ENCODE results near the gene SEMA4B. TPM values are rescaled to one million over a fixed set of nuclear protein-coding genes. Genes with fewer than 3 reads are reported as not detected.

The SEMA4B gene
- total RNA-seq, 1 donor from 2014 or later: 41.9 TPM

GRCh38 chr15:90261811-90262210 is 60.7 kb downstream of the SEMA4B start:
- peaks cover 10% of the 10 kb centered on the region for H3K4me1 Mint-ChIP-seq (ENCODE audit: low read depth)
- peaks cover 3% of the 10 kb centered on the region for H3K27me3 Mint-ChIP-seq
- no peaks in the 10 kb centered on the region for H3K36me3 Mint-ChIP-seq (ENCODE audit: insufficient read depth)
- no peak overlapping the region for H3K4me3 Mint-ChIP-seq (ENCODE audit: low read depth)
- no peak overlapping the region for H3K27ac Mint-ChIP-seq
- H3K9me3 Mint-ChIP-seq (ENCODE audit: low read depth): no peaks in the 10 kb centered on the region
- TF ChIP-seq CTCF (IDR thresholded peaks at IDR 0.05; ENCODE audit: unreplicated experiment): no peak
- no peak for DNase-seq (ENCODE audit: low spot score, unreplicated experiment)

- Mint-ChIP-seq H3K36me3 (ENCODE audit: insufficient read depth) (no peaks in the 10 kb centered on the region), H3K9me3 (ENCODE audit: low read depth) (no peaks in the 10 kb centered on the region), H3K4me3 (ENCODE audit: low read depth) (no peak overlapping the region), H3K27ac (no peak overlapping the region), H3K27me3 (no peaks in the 10 kb centered on the region), H3K4me1 (ENCODE audit: low read depth) (peaks cover 15% of the 10 kb centered on the region)
- no peak for DNase-seq (ENCODE audit: low spot score, unreplicated experiment)
- no peak for TF ChIP-seq CTCF (IDR thresholded peaks at IDR 0.05; ENCODE audit: unreplicated experiment)
Observed at GRCh38 chr15:90262426-90262825, 61.3 kb downstream of the SEMA4B start.

GRCh38 chr15:90264671-90265070 is 63.5 kb downstream of the SEMA4B start:
- no peak for TF ChIP-seq CTCF (IDR thresholded peaks at IDR 0.05; ENCODE audit: unreplicated experiment)
- Mint-ChIP-seq H3K27me3 (no peaks in the 10 kb centered on the region), H3K4me3 (ENCODE audit: low read depth) (peak overlapping the region; percentile 96), H3K9me3 (ENCODE audit: low read depth) (no peaks in the 10 kb centered on the region), H3K36me3 (ENCODE audit: insufficient read depth) (peaks cover 7% of the 10 kb centered on the region), H3K4me1 (ENCODE audit: low read depth) (peaks cover 26% of the 10 kb centered on the region), H3K27ac (peak overlapping the region; percentile 98)
- no peak for DNase-seq (ENCODE audit: low spot score, unreplicated experiment)

- Mint-ChIP-seq H3K27ac (peak within 1 kb of the TSS; percentile 98), H3K27me3 (no peaks in the 10 kb centered on the region), H3K4me3 (ENCODE audit: low read depth) (peak within 1 kb of the TSS; percentile 96), H3K9me3 (ENCODE audit: low read depth) (no peaks in the 10 kb centered on the region), H3K4me1 (ENCODE audit: low read depth) (peaks cover 30% of the 10 kb centered on the region), H3K36me3 (ENCODE audit: insufficient read depth) (peaks cover 11% of the 10 kb centered on the region)
- peak; percentile 60 for DNase-seq (ENCODE audit: low spot score, unreplicated experiment)
- no peak for TF ChIP-seq CTCF (IDR thresholded peaks at IDR 0.05; ENCODE audit: unreplicated experiment)
Observed at GRCh38 chr15:90265271-90266060, 64.3 kb downstream of the SEMA4B start, which contains the start of gene NGRN. NGRN (plus strand) TSS chr15:90265672; CDS start chr15:90265713, 41 bp downstream.

GRCh38 chr15:90266061-90266431 is 64.9 kb downstream of the SEMA4B start:
- H3K27ac Mint-ChIP-seq: peak overlapping the region; percentile 98
- H3K36me3 Mint-ChIP-seq (ENCODE audit: insufficient read depth): peaks cover 12% of the 10 kb centered on the region
- H3K9me3 Mint-ChIP-seq (ENCODE audit: low read depth): no peaks in the 10 kb centered on the region
- H3K4me1 Mint-ChIP-seq (ENCODE audit: low read depth): peaks cover 30% of the 10 kb centered on the region
- DNase-seq (ENCODE audit: low spot score, unreplicated experiment): no peak
- H3K4me3 Mint-ChIP-seq (ENCODE audit: low read depth): peak overlapping the region; percentile 96
- no peak for TF ChIP-seq CTCF (IDR thresholded peaks at IDR 0.05; ENCODE audit: unreplicated experiment)
- H3K27me3 Mint-ChIP-seq: no peaks in the 10 kb centered on the region

Measured in progenitor cell of endocrine pancreas (in vitro differentiated cells).